ENCODE measurements around the gene OPN1SW. TPM values are rescaled to one million over a fixed set of nuclear protein-coding genes. Genes with fewer than 3 reads are reported as not detected.

OPN1SW gene, protein sequence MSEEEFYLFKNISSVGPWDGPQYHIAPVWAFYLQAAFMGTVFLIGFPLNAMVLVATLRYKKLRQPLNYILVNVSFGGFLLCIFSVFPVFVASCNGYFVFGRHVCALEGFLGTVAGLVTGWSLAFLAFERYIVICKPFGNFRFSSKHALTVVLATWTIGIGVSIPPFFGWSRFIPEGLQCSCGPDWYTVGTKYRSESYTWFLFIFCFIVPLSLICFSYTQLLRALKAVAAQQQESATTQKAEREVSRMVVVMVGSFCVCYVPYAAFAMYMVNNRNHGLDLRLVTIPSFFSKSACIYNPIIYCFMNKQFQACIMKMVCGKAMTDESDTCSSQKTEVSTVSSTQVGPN
- total RNA-seq, result not detected in 2 replicates

DNA sequence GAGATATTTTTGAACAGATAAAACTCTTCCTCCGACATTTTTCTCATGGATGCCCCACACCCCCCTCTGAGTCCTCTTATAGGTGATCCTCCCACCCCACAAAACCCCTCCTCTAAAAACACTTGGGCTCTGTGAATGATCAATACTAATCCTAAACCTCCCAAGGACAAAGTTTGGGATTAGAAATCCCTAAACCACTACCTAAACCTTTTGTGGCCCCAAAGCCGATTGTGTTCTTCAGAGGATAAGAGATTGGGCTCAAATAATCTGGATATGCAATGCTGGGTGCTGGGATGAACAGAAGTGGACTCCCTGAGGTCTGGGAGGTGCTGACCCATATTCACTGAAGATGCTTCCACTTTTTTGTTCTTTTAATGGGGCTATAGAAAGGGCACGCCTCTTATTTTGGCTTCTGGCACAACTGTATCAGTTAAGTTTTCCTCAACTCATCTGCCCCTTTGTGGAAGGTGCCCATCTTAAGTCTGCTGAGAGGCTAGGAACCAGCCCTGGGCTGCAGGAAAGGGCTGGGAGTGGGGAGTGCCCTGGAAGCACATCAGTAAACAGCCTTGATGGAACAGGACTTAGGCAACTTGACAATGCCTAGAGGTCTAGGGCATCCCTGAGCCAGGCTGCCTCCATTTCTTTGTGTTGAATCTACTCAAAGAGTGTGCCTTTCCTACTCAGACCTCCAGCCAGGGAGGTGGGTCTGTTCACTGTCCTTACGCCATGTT is at the start of gene OPN1SW:
OPN1SW (minus strand) TSS at position 51 of the 731 bp plus-strand sequence; CDS start at position 38, 13 bp downstream.

DNA sequence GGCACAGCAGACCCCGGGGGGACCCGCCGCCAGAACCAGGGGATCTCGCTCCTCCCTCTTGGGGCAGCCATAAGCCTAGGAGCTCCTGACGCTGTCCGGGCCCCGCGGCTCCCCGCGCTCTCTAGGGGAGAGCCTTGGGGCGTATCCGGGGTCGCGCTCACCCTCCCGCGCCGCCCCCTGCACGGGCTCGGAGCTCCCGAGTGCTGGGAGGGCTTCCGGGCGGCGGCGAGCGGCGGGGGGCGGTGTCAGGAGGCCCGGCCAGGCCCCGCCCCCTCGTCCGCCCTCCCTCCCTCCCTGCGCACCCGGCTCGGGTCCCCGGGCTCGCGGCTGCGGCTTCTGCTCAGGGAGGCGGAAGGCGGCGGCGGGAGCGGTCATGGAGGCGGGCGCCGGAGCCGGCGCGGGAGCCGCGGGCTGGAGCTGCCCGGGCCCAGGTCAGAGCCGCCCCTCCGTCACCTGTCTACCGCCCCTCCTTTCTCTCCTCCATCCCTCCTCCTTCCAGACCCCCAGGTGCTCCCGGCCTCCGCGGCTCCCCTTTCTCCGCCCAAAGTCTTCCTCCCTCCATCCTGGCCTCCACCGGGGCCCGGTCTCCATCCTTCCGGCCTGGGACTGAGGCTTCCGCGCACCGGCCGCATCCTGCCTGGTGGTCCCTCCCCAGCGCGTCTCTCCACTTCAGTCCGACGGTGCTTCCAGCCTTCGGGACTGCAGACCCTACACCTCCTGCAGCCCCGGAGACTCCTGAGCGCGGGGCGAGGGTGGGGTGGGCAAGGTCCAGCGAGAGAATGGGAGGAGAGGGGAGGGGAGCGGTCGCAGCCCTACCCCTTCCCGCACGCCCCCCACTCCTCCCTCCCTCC is 15.8 kb upstream of the OPN1SW start, which contains the start of gene CCDC136:
CCDC136 (plus strand) TSS at position 848 of the 851 bp plus-strand sequence. CDS start 444 bp downstream, outside the sequence.

DNA sequence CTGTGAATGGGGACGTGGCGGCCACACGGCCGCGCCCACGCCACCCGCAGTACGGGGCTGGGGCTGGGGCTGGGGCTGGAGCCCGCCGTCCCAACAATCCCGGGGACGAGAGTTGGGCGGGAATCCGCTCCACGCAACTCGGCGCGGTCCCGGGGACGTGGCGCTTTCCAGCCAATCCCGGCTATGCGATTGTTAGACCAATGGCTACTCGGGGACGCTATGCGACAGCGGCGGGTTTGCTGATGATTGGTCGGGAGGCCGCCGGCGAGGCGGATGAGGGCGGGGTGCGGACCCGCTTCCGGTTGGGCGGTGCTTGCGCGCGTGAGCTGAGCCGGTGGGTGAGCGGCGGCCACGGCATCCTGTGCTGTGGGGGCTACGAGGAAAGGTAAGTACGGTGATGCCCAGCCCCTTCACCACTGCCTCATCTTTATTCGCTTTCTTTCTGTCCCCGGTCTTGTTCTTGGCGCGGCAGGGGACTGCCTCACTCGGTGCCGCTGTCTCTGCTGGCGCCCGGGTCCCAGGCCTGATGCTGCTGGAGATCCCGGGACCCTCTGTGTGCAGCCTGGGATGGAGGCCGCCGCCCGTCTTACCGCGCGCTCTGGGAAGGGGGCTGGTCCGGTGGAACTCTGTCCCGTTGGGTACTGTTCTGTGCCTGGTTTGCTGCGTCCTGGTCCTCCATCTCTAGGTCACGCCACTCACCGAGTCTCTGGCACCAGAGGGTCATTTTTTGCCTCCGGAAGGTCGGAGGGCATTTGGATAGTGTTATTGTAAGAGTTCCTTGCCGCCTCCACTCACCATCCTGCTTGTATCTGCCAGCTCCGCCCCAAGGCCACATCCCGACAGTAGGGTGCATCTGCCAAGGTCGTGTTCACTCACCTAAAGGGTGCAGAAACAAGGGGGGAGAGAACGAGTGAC is 36.3 kb downstream of the OPN1SW start, which contains the start of gene CALU:
CALU (plus strand) TSS at position 312 of the 915 bp plus-strand sequence. CDS start 9,225 bp downstream, outside the sequence.

Other genes with a start within 250 kb of the OPN1SW start
- gene GARIN1A, start 103.5 kb downstream of the OPN1SW start, total RNA-seq, result 0.18 and 0.28 TPM in 2 replicates
- 516 and 841 TPM in 2 replicates for gene CALU, start 36.4 kb downstream of the OPN1SW start, total RNA-seq
- gene CCDC136, start 16.2 kb upstream of the OPN1SW start, total RNA-seq, result 2.3 and 3.6 TPM in 2 replicates
- gene FLNC, start 54.6 kb upstream of the OPN1SW start, total RNA-seq, result 152 and 239 TPM in 2 replicates
- 74.5 and 76.3 TPM in 2 replicates for gene ATP6V1F, start 87.1 kb upstream of the OPN1SW start, total RNA-seq
- not detected in 2 replicates for gene KCP, start 134.9 kb upstream of the OPN1SW start, total RNA-seq
- gene IRF5, start 162.1 kb upstream of the OPN1SW start, total RNA-seq, result 0.28 and 0.36 TPM in 2 replicates